ENCODE data around the gene CRPPA.

CRPPA gene

GRCh38 chr7:16422917-16423316 lies 1.6 kb upstream of the CRPPA start:
- DNase-seq: no peak

- DNase-seq: no peak
Observed at GRCh38 chr7:16422103-16422435, 731 bp upstream of the CRPPA start.

- DNase-seq: peak; percentile 85
Observed at GRCh38 chr7:16420649-16421332, 547 bp downstream of the CRPPA start.

GRCh38 chr7:16420329-16420648 lies 1.0 kb downstream of the CRPPA start:
- no peak for DNase-seq

- DNase-seq: no peak
Observed at GRCh38 chr7:16419859-16420258, 1.5 kb downstream of the CRPPA start.

GRCh38 chr7:16419126-16419525 lies 2.2 kb downstream of the CRPPA start:
- no peak for DNase-seq

DNA sequence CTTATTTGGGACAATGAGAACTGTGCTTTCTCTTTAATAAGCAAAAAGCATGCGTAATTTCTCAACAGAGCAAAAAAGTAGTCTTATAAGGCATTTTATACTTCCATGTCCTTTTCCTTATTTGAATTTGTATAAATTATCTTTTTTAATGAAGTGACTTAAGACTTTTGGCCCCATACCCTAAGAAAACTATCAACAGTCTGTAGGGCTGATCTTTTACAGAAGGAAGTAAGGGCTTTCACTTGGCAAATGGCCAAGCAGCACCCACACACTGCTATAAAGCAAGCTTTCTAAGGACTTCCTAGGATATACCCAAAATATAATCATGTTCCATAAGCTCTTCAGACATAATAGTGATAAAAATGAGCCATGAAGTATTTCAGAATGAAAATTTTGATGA lies 3.4 kb downstream of the CRPPA start:
- DNase-seq: no peak

- DNase-seq: no peak
Observed at GRCh38 chr7:16416289-16417282, 4.8 kb downstream of the CRPPA start.

DNA sequence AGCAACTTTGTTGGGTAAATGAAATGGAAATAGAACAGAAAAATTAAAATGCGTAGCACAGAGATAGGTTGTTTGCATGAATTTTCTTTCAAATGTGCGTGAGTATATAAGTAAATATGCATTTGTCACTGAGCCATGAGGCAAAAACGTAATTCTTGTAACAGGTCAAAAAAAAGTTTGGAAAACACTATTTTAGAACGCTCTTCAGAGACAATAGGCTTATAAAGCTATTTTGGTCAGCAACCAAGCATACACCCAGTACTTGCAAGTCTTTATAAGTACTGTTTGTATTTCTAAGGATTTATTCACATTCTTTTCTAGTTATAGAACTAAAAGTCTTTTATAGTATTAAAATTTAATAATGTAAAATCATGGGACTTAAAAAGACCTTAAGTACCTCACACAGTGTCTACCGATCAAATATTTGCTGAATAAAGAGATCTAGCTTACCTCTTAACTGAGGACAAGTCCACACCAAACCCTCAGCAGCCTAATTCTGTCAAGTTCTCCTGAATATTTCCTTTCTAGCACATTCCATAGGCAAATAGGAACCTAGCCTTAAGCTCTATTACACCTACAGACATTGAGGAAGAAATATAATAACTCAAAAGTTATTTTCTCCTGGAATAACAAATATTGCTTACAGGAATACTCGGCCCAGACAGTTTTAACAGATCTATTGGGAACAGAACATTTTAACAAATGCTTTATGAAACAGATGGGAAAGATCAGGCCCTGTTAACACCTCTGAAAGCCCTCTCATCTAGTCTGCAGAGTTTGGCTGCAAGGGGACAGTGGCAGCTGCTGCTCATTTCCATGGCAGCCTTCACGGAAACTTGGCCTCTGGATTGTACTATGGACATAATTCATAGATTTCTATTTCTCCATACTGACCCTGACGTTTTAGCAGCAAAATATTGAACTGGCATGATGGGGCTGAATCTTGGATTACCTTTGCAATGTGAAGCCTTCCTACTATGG lies 8.8 kb downstream of the CRPPA start:
- no peak for DNase-seq

DNA sequence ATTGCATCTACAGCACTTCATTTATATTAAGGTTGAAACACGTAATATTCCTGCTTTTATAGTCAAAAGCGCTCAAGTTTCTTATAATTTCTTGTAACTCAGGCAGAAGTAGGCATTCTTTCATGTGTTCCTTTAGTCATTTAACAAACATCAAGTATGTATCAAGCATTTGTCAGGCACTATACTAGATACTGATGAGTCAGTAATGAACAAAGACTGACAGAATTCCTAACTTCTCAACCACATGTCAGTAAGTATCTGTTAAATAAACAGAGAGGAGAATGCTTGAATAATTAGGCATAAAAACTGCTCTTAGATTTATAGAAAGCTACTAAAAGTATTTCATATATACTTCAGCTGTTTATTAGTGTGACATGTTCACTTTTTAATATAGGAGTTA lies 9.9 kb downstream of the CRPPA start:
- no peak for DNase-seq

- no peak for DNase-seq
Observed at GRCh38 chr7:16409777-16410176, 11.6 kb downstream of the CRPPA start.

- DNase-seq: no peak
Observed at GRCh38 chr7:16404636-16405035, 16.7 kb downstream of the CRPPA start.

- DNase-seq: no peak
Observed at GRCh38 chr7:16403475-16403874, 17.9 kb downstream of the CRPPA start.

GRCh38 chr7:16402940-16403339 lies 18.4 kb downstream of the CRPPA start:
- DNase-seq: no peak

DNA sequence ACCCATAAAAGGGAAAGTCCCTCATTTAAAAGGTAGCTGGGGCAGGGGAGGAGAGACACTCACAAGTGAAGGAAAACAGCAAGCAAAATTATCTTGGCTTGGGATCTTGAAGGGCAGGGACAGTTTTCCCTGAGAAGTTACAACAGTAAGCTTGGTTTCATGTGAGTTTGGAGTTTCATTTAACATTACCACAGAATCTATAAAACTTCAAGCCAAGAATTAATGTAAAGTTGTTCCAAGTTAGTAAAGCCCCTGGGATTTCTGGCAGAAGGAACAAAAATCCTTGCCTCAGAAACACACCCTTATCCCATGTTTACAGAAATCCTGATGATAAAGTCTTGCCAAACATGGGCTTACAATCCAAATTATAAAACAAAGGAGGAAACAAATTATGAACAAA lies 19.2 kb downstream of the CRPPA start:
- no peak for DNase-seq

- no peak for DNase-seq
Observed at GRCh38 chr7:16400893-16401275, 20.5 kb downstream of the CRPPA start.

DNA sequence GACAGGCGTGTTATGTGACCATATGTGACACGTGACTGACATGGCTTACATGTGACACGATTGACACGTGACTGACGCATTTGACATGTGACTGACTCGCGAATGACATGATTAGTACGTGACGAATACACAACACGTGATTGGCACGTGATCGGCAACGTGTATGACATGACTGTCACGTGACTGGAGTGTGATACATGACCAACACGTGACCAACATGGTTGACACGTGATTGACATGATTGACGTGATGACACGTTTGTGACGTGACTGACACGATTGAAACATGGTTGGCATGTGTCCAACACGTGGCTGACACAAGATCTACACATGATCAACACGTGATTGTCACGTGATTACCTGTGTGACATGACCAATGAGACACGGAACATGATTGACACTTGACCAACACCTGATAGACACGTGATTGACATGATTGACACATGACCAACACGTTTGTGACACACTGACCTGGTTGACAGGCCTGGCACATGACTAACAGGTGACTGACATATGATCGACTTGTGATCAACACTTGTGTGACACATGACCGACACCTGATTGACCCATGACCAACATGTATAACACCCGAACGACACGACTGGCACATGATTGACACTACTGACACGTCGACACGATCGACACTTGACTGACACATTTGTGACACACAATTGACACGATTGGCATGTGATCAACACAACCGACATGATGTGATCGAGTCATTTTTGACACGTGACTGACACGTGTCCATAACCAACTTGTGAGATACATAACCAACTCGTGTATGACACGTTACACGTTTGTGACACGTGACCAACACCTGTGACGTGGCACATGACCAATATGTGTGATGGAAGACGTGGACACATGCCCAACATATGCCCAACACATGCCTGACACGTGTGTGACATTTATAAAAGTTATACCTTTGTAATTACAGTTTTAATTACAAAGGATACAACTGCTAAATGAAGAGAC lies 21.1 kb downstream of the CRPPA start:
- no peak for DNase-seq

DNA sequence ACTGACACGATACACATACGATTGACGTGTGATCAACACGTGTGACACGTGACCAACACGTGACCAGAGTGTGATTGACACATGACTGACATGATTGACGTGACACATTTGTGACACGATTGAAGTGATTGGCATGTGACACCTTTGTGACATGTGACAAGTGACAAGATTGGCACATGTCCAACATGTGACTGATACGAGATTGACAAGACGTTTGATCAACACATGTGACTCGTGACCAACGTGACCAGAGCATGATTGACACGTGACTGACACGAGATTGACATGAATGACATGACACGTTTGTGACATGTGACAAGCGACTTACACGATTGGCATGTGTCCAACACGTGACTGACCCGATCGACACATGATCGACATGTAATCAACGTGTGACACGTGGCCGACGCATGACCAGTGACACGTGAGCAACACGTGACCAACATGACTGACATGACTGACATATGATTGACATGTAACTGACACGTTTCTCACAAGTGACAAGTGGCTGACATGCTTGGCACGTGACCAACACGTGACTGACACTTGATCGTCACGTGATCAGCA lies 22.0 kb downstream of the CRPPA start:
- DNase-seq: no peak

- DNase-seq: no peak
Observed at GRCh38 chr7:16398146-16399017, 23.0 kb downstream of the CRPPA start.

- DNase-seq: no peak
Observed at GRCh38 chr7:16397501-16398145, 23.7 kb downstream of the CRPPA start.
